Hepatocyte (in vitro differentiated cells): ENCODE data around the gene C7orf25.

ENCODE experiments used
- EZH2phosphoT487 ChIP-seq: fragments of 200-600 bp; sonication (generic); IDR thresholded peaks from one replicate; pipeline ENCODE4 v1.6.1; 2018; ENCODE audit warnings: antibody characterized with exemption, mild to moderate bottlenecking, low read depth, moderate library complexity; ENCODE audit not compliant: unreplicated experiment, severe bottlenecking
- TF ChIP-seq, protein P1 (sequence below): fragments of 200-600 bp; sonication (generic); IDR thresholded peaks from 2 replicates; pipeline ENCODE4 v1.5.1; 2016; ENCODE audit warnings: antibody characterized with exemption, mild to moderate bottlenecking; ENCODE audit not compliant: poor library complexity

DNA sequence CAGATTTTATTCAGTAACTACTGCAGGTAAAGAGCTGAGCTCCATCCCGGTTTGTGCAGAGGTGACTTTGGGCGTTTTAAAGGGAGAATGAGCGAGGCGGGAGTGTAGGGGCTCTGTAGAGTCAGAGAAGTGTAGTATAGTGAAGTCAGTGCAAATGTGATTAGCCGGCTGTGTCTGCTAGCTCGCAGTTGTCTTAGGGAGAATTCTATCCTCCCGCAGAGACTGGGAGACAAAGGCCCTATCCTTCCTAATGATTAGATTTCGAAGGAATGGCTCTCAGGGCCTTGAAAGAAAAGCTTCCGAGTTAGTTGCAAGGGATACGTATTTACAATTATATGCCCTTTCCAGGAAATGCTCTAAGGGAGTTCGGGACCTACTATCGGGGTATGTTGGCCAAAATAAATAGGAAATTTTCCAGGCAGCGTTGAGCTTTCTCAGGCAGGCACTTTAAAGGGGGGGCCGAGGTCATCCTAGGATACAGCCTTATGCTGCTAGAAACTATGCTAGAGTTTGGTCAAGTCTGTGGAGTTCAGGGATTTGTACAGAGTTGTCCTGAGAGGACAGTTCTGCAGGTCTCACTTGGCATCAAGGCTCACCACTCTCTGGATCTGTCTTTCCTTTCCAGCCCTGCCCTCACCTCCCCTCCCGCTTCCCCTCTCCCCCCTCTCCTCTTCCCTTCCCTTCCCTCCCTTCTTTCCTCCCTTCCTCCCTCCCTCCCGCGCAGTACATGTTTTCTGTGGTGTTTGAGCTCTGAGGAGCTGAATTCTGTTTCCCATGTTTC lies 21.1 kb upstream of the C7orf25 start:
- TF ChIP-seq, protein P1, sequence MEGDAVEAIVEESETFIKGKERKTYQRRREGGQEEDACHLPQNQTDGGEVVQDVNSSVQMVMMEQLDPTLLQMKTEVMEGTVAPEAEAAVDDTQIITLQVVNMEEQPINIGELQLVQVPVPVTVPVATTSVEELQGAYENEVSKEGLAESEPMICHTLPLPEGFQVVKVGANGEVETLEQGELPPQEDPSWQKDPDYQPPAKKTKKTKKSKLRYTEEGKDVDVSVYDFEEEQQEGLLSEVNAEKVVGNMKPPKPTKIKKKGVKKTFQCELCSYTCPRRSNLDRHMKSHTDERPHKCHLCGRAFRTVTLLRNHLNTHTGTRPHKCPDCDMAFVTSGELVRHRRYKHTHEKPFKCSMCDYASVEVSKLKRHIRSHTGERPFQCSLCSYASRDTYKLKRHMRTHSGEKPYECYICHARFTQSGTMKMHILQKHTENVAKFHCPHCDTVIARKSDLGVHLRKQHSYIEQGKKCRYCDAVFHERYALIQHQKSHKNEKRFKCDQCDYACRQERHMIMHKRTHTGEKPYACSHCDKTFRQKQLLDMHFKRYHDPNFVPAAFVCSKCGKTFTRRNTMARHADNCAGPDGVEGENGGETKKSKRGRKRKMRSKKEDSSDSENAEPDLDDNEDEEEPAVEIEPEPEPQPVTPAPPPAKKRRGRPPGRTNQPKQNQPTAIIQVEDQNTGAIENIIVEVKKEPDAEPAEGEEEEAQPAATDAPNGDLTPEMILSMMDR: no peak
- no peak for TF ChIP-seq EZH2phosphoT487
